GM10266 (cell line): Measurements from ENCODE around the gene TDRKH.
"Not testable (repeated sequence)": the region's sequence is repeated elsewhere in the genome, so short reads cannot be mapped to it uniquely, and the experiment has no call there.

Source experiments
- DNase-seq: peaks from one replicate; pipeline ENCODE4 v3.0.0; 2012; ENCODE audit errors: extremely low spot score
- CTCF ChIP-seq: IDR thresholded peaks from 2 replicates; pipeline ENCODE4 v1.5.1; 2012; ENCODE audit warnings: mild to moderate bottlenecking, low read depth; ENCODE audit not compliant: control insufficient read depth, insufficient read depth; ENCODE audit errors: missing control alignments

TDRKH gene

DNA sequence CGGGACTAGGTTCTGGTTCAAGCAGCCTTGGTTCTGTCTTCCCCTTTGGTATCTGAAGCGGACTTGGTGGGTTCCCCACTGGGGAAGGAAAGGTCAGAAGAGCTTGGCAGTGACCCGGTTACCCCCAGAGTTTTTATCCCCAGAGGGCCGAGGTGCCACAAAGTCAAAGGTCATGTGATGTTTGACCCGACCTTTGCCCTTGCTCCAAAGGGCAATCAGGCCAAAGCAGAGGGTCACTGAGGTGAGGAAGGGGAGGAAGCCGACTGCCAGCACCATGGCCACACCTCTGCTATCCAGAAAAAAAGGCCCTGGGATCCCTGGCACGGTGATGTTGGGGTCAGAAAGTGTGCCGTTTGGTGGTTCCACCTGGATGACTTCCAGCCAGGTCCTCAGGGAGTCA is 10.5 kb upstream of the TDRKH start:
- no peak for DNase-seq
- no peak for TF ChIP-seq CTCF

- DNase-seq: no peak
- no peak for TF ChIP-seq CTCF
Measured at GRCh38 chr1:151799179-151800022, 9.1 kb upstream of the TDRKH start.

DNA sequence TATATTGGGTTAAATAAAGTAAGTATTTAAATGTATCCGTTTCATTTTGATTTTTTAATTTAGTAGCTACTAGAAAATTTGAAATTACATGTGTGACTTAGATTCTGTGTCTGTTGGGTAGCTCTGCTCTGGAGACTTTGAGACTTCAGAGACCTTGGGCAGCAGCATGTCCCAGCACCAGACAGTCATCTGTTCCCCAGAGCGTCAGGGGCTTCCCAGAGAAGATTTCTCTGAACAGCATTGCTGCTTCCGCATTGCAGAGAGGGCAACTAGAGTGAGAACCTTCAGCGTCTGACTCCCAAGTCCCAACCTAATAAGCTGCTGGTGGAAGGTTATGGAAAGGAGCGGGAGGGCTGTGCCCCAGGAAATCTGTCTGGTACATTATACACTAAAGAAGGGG is 8.3 kb upstream of the TDRKH start:
- DNase-seq: no peak
- no peak for TF ChIP-seq CTCF

GRCh38 chr1:151790940-151791651 is 796 bp upstream of the TDRKH start:
- no peak for DNase-seq
- no peak for TF ChIP-seq CTCF

DNA sequence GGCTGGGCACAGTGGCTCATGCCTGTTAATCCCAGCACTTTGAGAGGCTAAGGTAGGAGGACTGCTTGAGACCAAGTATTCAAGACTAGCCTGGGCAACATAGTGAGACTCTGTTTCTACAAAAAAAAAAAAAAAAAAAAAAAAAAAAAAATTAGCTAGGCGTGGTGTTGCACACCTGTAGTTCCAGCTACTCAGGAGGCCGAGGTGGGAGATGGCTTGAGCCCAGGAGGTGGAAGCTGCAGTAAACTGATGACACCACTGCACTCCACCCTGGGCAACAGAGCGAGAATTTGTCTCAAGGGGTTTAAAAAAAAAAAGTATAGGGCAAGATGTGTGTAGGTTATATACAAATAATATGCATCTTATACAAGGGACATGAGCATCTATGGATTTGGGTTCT is 2.6 kb downstream of the TDRKH start:
- TF ChIP-seq CTCF: no peak
- no peak for DNase-seq

DNA sequence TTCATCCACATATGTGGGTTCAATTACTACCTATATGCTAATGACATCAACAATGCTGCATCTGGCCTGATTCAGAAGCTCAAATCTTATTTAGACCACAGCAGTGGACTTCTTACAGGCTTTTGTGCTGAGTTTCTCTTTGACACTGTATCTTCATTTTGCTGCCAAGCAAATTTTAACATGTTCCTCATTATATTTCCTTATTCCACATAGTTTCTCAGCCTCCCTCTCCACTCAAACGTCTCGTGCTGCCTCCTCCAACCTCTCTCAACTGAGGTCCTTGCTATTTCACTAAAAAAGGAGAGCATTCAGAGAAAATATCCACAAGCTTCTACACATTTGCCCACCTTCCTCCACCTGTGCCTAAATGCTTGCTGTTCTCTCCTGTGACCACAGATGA is 6.5 kb downstream of the TDRKH start:
- no peak for DNase-seq
- no peak for TF ChIP-seq CTCF

DNA sequence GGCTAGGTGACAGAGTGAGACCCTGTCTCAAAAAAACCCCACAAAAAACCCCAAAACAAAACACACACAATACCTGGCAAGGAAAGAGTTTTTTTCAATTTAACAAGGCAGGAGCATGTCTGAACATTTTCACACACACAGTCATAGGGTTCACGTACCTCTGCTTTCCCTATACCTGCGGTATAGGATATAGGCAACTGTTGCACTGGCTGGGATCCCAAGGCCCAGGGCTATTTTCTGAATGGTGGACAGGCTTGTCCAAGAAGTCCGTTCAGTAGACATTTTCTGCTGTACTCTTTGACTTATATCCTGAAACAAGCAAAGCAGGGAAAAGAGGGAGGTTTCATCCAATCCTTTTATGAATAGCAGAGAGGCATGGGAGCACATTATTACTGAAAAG is 7.6 kb downstream of the TDRKH start:
- no peak for TF ChIP-seq CTCF
- no peak for DNase-seq

GRCh38 chr1:151782026-151782425 is 8.3 kb downstream of the TDRKH start:
- not testable (repeated sequence) for DNase-seq

DNA sequence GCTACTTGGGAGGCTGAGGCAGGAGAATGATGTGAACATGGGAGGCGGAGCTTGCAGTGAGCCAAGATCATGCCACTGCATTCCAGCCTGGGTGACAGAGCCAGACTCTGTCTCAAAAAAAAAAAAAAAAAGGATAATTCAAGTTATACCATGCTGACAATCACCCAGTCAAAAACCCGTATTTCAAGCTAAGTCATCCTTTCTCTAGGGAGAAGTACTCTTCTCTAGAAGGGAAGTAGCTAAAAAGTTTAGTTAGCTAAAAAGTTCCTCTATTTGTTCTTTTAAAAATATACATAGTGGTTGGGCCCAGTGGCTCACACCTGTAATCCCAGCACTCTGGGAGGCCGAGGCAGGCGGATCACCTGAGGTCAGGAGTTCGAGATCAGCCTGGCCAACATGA is 9.6 kb downstream of the TDRKH start:
- DNase-seq: not testable (repeated sequence)
